ENCODE results near the gene SOCS1. TPM values are rescaled to one million over a fixed set of nuclear protein-coding genes. Genes with fewer than 3 reads are reported as not detected.

Gene SOCS1
- total and polyA plus RNA-seq, 2 experiments from 2014 or later, result 84.7 to 104 TPM

GRCh38 chr16:11219178-11219577, 36.8 kb downstream of the SOCS1 start:
- no peaks in the 10 kb centered on the region for H3K4me1 ChIP-seq (ENCODE audit: insufficient read depth)
- Mint-ChIP-seq H3K9me3 (peaks cover 35% of the 10 kb centered on the region), H3K4me3 (no peak overlapping the region), H3K36me3 (ENCODE audit: low read depth) (peaks cover 16% of the 10 kb centered on the region), H3K27ac (no peak overlapping the region), H3K27me3 (ENCODE audit: insufficient read depth, low read depth, poor library complexity) (peaks cover 11% of the 10 kb centered on the region), H3K4me1 (0 out of 3 replicates have a peak, but pooled peaks cover 2% of the 10 kb centered on the region)
- no peaks in the 10 kb centered on the region for H3K27me3 ChIP-seq (ENCODE audit: insufficient read depth)
- no peak overlapping the region for H3K27ac ChIP-seq (ENCODE audit: low read depth)
- no peak overlapping the region for H3K4me2 ChIP-seq
- H2AFZ ChIP-seq, result no peak overlapping the region
- no peaks in the 10 kb centered on the region for H3K79me2 ChIP-seq (replicated peaks; ENCODE audit: insufficient read depth)
- H3K9me2 ChIP-seq (ENCODE audit: insufficient read depth), result no peaks in the 10 kb centered on the region
- H3F3A ChIP-seq (replicated peaks; ENCODE audit: low read depth), result no peaks in the 10 kb centered on the region
- ATAC-seq (no peak), DNase-seq (ENCODE audit: low spot score) (no peak)
- TF ChIP-seq POLR2AphosphoS5 (IDR thresholded peaks at IDR 0.05; ENCODE audit: low read depth) (no peak), JUNB (IDR thresholded peaks at IDR 0.05; ENCODE audit: unreplicated experiment) (no peak), ZNF331 (CRISPR knock-in tag; IDR thresholded peaks at IDR 0.05; ENCODE audit: low read depth) (no peak), REST (IDR thresholded peaks at IDR 0.05; ENCODE audit: unreplicated experiment) (no peak), STAT1 (IDR thresholded peaks at IDR 0.05; ENCODE audit: unreplicated experiment) (no peak), CREB1 (CRISPR knock-in tag; IDR thresholded peaks at IDR 0.05; ENCODE audit: low read depth) (no peak), EZH2 (IDR thresholded peaks at IDR 0.05; ENCODE audit: low read depth, unreplicated experiment) (no peak), CTCF (conservative IDR thresholded peaks at IDR 0.05; ENCODE audit: low read depth in 2 of 2) (no peak), NANOG (IDR thresholded peaks at IDR 0.05; ENCODE audit: borderline replicate concordance) (no peak), ETS1 (IDR thresholded peaks at IDR 0.05) (no peak), ZNF114 (CRISPR knock-in tag; IDR thresholded peaks at IDR 0.05) (no peak), EZH2phosphoT487 (IDR thresholded peaks at IDR 0.05; ENCODE audit: unreplicated experiment) (no peak), ZNF462 (CRISPR knock-in tag; IDR thresholded peaks at IDR 0.05) (no peak)
- H3K4me3 ChIP-seq, result no peak overlapping the region
- no peaks in the 10 kb centered on the region for H4K20me1 ChIP-seq (replicated peaks; ENCODE audit: insufficient read depth)
- no peaks in the 10 kb centered on the region for H3K36me3 ChIP-seq (ENCODE audit: insufficient read depth)
